Lung microvascular endothelial cell (primary cell): ENCODE results near the gene PLXNB3. TPM values are rescaled to one million over a fixed set of nuclear protein-coding genes. Genes with fewer than 3 reads are reported as not detected.
"Not testable (repeated sequence)": the region's sequence is repeated elsewhere in the genome, so short reads cannot be mapped to it uniquely, and the experiment has no call there.

Experiments used
- DNase-seq, 2 donors: peaks; one replicate each; pipeline versions ENCODE4 v3.0.0 to v3.0.0-alpha.2; 2010; ENCODE audit warnings: low read depth in 2 of 2
- total RNA-seq: library from RNA; depleted of rRNA; stranded (reverse); fragments of >200 nt; gene quantifications from 2 replicates; pipeline ENCODE4 v1.2.1, GENCODE V29; 2014

PLXNB3 gene
- total RNA-seq = 2.4 and 4.4 TPM in 2 replicates

DNA sequence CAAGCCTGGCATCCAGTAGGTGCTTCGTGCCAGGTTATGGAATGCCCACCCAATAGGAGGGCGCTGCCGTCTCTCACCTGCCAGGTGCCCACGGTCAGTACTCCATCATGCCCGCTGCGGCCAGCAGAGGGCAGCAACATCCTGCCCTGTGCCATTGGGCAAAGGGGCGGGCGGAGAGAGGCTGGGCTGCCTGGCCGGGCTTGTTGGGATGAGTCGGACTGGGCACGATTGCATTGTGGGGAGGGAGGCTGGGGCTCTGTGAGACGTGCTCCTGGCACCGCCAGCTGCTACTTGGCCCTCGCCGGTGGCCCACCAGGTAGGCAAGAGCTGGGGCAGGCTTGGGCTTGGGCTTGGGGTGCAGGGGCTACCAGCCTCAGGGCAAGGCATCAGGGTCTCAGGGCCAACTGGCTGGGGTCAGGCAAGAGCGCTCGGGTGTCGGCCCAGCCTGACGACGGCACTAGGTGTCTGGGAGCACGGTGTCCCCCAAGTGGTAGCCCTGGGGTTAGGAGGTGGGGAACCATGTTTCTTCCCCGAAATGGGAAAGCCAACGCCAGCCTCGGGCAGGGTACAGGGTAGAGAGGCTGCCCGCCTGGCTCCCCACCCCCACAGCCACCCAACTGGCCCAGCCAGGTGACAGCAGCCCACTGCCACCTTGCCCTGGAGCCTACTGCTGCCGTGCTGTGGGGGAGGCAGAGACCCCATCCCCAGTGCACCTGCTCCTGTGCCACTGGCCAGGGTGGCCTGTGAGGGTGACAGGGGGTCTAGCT is at the start of gene PLXNB3:
Gene PLXNB3, plus strand, starts transcription at position 261 of the 767 bp plus-strand sequence. CDS start 1,287 bp downstream, outside the sequence.
- DNase-seq = peak; percentile 66 to 81

DNA sequence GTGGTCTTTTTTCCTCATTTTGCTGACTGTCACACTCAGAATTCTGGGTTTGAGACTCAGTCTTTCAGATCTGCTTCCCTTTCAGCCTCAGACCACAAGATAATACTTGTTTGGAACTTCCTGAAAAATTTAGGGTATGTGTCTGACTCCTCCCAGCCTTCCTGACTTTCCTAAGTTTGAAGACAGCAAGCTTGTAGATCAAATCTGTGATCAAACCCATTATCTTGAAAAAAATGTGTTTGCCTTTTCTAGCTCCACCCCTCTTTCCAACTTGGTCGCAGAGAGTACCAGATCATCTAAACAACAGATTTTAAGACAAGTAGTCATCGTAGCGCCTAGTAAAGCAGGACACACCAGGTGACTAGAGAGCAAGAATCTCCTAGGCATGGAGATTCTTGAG is 49.8 kb upstream of the PLXNB3 start:
- no peak for DNase-seq

DNA sequence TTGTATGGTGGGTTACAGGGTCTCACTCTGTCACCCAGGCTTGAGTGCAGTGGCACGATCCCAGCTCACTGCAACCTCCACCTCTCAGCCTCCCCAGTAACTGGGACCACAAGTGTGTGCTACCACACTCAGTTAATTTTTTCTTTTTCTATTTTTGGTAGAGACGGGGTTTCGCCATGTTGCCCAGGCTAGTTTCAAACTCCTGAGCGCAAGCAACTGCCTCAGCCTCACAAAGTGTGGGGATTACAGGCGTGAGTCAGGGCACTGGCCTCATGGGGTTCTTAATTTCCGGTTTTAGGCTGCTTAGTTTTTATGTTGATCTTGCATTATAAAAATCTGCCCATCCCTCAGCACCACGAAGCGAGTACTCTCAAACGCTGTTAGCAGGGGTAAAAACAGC is 46.6 kb upstream of the PLXNB3 start:
- DNase-seq = no peak

DNA sequence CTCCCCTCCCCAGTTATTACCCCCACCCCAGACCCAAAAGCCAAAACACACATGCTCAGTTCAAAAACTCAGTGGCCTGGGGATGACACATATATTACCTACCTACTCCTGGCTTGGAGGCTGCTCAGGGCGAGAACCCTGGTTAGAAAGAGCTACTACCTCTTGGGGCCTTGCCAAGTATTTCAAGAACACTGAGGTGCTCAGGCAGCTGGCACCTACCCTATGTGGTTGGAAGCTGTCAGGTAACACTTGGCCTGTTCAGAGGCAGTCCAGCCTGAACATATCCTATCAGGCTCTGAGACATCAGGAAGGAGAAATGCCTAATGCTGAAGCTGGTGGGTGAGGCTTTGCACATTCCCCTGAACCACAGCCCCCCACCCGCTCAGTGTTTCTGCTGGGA is 44.8 kb upstream of the PLXNB3 start:
- no peak for DNase-seq

DNA sequence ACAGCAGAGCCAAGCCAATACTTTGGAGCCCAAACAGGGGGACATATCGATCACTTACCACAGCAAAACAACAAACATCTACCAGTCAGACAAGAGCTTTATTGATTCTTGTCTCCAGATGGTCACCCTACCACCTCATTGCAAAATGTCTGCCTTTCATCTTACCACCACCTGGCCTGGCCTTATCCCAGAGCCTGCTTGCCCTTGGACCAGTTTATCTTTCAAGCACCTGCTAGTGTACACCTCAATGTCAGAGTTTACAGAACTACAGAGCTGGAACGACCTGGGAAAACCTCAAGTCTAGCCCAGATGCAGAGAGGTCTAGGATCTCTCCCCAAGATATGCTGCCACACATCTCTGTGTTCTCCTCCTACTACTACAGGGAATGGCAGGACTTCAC is 44.3 kb upstream of the PLXNB3 start:
- DNase-seq = no peak

DNA sequence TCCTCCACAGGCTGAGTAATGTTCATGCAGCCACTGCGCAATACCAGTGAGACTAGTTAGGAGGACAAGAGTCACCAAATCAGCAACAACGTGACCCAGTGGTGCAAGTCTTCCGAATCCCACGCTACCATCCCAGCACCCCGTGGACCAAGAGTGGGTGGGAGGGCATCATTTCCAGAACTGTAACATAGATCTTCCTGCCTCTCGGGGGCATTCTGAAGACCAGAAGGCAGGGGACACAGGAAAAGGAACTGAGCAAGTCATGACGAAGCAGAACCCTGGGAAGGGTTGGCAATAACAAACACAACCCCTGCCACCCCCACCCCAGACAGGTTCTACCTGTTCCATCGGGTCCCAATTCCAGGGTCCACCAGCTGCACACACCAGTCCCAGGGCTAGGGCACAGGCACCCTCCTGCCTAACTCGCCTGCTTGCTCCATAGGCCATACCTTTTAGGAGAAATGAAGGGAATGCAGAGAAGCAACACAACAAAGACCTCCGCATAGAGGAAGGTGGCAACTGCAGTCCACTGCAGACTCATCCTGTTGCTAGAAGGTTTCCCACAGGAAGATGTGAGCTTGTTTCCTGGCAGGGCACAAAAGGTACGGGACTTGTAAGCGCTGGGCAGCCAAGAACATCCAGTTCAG is 41.2 kb upstream of the PLXNB3 start:
- peak; percentile 47 to 51 for DNase-seq

DNA sequence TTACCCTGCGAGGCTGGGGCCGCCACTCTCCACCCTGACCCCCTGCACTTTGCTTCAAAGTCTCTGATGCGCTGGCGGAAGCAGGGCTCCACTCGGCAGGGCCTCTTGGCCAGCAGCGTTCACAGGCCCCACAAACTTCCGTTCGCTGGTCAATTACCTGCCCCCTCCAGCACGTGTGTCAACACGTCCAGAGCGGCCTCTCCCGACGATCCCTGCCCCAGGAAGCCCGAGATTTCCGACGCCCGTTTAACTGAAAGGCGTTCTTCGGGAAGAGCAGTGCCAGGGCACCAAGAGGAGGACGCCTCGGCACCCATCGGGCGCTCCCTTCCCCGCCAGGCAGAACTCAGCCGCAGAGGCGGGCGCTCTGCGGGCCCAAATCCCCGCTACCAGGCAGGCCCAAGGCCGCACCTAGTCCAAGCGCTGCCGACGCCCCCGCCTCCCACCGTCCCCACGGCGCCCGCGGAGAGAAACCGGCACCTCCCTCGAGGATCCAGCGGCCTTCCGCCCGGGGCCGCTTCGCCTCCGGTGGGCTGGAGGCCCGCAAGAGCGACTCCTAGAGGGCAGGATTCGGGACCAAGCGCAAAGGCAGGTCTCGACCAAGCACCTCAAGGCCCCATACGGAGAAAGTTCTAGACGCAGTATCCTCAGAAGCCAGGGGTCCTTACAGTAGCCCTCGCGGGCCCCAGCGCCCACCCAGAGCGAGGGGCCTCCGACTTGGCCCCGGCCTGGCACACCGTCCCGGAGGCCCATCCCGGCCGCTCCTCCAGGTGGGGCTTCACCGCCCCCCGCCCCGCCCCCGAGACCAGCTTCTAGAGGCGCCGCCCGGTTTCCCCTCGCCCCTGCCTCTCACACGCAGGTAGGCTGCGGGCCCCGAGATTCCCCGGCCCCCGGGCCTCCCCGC is 40.4 kb upstream of the PLXNB3 start:
- peak; percentile 64 to 85 for DNase-seq

DNA sequence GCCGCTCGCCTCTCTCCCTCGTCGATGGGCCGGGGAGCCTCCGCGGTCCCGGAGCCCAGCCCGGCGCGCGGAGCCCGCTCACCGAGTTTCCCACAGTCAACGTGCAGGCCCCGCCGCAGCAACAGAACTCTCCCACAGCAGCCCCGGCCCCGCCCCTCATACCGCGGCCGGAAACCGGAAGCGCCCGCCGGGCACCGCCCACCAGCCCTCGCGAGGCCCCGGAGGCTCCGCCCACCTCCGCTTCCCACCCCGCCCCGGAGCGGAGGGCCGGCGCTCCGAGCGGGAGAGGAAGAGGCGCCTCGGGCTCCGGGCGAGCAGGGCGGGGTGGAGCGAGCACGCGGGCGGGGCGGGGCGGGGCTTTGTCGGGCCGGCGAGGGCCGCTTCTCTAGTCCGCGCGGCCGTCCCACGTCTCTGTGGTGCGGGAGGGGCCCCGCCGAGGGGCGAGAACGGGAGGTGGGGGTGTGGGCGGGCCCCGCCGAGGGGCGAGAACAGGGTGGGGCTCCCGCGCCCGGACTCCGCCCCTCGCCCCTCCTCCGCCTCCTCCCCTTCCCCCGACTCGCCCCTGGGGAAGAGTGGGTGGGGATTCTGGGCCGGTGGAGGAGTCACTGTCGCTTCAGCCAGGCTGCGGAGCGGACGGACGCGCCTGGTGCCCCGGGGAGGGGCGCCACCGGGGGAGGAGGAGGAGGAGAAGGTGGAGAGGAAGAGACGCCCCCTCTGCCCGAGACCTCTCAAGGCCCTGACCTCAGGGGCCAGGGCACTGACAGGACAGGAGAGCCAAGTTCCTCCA is 39.6 kb upstream of the PLXNB3 start, which contains the start of the genes ABCD1 and BCAP31:
Gene ABCD1, plus strand, starts transcription at position 605 of the 787 bp plus-strand sequence. CDS start 411 bp downstream, outside the sequence.
Gene BCAP31, minus strand, starts transcription at position 136 of the 787 bp plus-strand sequence. CDS start 1,143 bp downstream, outside the sequence.
- DNase-seq = peak; percentile 88 to 91

DNA sequence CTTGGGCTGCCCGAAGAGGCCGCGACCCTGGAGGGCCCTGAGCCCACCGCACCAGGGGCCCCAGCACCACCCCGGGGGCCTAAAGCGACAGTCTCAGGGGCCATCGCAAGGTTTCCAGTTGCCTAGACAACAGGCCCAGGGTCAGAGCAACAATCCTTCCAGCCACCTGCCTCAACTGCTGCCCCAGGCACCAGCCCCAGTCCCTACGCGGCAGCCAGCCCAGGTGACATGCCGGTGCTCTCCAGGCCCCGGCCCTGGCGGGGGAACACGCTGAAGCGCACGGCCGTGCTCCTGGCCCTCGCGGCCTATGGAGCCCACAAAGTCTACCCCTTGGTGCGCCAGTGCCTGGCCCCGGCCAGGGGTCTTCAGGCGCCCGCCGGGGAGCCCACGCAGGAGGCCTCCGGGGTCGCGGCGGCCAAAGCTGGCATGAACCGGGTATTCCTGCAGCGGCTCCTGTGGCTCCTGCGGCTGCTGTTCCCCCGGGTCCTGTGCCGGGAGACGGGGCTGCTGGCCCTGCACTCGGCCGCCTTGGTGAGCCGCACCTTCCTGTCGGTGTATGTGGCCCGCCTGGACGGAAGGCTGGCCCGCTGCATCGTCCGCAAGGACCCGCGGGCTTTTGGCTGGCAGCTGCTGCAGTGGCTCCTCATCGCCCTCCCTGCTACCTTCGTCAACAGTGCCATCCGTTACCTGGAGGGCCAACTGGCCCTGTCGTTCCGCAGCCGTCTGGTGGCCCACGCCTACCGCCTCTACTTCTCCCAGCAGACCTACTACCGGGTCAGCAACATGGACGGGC is 38.8 kb upstream of the PLXNB3 start:
- DNase-seq = no peak

DNA sequence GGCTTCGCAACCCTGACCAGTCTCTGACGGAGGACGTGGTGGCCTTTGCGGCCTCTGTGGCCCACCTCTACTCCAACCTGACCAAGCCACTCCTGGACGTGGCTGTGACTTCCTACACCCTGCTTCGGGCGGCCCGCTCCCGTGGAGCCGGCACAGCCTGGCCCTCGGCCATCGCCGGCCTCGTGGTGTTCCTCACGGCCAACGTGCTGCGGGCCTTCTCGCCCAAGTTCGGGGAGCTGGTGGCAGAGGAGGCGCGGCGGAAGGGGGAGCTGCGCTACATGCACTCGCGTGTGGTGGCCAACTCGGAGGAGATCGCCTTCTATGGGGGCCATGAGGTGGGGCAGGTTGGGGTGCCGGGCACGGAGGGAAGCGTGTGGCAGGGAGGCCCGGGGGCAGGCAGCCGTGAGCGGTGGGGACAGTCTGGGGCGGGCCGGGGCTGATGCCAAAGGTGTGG is 38.2 kb upstream of the PLXNB3 start:
- no peak for DNase-seq

DNA sequence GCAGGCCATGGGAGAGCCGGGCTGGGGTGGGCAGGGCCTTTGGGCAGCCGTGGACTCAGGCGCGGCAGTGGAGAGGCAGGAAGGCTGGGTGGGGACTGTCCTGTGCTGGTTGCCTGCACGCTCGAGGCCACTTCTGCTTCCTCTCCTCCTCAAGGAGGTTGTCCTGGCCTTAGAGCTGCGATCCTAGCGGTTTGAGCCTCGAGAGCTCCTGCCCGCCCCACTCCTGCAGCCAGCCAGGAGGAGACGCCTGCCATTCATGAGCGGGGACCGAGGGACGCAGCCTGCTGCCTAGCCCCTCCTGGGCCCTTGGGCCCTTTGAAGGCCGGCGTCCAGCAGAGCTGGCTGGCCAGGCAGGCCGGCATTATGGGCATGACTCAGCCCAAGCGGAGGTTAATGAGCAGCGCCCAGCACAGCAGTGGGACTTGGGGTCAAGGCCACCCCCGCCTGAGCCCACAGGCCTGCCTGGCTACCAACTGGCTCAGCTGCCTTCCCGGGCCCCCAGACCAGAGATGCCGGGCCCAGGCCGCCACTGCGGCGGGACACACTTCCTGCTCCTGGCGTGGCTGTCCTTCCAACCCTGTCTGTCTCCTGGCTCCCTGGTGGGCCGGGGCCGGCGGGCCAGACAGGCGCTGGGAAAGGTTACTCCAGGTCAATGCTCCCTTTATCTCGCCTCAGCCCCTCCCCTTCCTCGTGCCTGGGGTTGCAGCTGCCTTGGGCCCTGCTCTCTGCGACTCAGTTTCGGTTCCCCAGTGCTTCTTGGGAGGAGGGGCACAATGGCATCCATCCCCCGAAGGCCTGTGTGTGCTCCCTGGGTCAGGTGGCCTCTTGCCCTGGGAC is 37.5 kb upstream of the PLXNB3 start:
- peak; percentile 56 to 58 for DNase-seq

DNA sequence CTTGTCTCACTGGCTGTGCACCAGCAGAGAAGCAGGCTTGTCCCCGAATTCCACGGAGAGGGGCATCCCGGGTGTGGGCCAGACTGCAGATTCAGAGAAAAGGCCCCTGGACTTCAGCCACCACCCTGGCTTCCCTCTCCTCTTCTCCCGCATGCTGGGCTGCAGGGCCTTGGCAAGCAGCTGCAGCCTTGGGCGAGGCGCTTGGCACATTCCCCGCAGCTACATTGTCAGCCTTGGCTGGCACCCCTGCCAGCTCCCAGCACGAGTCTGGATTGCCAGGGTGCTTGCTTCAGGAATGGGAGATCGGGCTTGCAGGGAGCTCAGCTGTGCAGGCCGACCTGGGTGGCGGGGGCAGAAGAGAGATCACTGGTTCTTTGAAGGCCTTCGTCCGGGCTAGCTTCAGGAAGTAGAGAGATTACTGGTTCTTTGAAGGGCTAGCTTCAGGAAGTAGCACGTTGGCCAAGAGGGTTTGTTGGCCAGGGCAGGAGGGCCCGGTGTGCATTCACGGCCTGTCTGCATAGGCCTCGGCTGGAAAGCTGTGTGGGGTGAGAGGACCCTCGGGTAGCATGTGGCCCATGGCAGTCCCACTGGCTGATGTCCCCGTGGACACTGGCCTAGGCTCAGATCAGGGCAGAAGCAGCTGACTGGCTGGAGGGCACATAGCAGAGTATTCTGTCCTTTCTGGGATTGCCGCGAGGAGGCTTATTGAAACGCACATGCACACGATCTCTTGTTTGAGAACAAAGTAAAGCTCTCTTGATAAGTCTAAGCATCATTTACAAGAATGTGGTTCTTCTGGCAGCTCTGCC is 36.7 kb upstream of the PLXNB3 start:
- peak in 1 of 2 donors; percentile 30 for DNase-seq

DNA sequence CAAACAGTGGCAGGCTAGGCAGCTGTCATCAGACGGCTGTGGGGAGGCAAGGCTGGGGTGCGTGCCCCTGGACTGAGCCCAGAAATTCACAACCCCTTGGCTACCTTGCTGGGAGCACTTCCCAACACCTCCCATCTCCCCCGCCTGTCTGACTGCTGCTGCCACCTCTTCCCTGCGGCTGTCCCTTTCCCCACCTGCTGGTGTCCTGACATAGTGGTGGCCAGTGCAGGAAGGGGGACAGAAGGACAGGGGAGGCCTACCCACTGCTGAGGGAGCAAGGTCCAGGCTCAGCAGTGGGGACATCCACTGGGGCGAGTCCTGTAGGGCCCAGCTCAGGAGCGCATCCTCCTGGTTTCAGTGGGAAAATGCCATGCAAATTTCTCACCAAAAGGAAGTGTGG is 36.0 kb upstream of the PLXNB3 start:
- no peak for DNase-seq

DNA sequence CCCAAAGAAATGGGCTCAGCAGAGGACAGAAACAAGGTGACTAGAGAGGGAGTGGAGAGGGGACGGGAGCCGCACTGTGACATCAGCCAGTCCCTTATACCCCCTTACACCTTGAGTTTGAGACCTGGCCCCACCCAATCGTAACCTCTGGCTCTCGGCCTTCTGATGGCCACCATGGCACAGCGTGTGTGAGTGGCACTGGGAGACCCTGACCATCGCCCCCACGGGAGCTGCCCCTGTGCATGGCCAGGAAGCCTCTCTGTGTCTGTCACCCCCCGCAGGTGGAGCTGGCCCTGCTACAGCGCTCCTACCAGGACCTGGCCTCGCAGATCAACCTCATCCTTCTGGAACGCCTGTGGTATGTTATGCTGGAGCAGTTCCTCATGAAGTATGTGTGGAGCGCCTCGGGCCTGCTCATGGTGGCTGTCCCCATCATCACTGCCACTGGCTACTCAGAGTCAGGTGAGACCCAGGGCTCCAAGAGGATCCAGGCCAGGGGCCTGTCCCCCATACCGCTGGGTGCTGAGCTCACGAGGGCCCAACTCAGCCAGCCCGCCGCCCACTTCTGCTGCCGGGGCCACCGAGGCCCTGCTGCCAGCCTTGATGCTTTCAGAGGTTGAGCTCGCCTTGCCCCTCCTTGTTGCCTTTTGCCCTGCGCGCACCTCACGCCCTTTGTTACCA is 35.0 kb upstream of the PLXNB3 start:
- no peak for DNase-seq

DNA sequence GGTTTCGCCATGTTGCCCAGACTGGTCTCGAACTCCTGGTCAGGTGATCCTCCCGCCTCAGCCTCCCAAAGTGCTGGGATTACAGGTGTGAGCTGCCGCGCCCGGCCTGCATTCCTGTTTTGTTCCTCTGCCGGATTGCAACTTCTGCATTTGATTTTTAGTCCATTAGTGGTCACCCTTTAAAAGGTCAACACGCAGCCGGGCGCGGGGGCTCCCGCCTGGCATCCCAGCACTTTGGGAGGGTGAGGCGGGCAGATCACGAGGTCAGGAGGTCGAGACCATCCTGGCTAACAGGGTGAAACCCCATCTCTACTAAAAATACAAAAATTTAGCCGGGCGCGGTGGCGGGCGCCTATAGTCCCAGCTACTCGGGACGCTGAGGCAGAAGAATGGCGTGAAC is 33.9 kb upstream of the PLXNB3 start:
- DNase-seq = not testable (repeated sequence)

DNA sequence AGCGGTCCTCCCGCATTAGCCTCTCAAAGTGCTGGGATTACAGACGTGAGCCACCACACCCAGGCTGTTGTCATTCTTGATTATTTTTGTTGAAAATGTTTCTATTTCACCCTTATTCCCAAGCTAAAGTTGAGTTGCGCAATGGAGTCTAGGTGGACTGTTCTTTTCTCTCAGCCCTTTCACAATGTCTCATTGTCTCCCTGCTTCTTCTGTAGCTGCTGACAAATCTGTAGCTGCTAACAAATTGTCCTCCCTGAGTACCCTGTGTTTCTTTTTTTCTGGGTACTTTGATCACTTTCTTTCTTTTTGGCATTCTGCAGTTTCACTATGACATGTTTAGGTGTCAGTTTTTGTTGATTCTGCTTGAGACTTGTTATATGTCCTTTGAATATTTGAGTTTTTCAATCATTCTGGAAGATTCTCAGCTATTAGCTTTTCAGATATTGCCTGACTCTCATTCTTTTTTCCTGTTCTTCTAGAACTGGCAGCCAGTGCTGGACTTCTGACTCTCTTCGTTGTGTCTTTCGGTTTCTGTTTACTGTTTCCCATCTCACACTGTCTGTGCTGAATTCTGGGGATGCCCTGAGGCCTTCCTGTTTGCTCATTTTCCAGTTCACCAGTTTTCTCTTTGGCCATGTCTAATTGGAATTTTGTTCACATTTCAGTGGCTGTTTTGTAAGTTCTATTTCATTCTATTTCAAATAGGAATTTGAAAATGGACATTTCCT is 32.8 kb upstream of the PLXNB3 start:
- DNase-seq = no peak

DNA sequence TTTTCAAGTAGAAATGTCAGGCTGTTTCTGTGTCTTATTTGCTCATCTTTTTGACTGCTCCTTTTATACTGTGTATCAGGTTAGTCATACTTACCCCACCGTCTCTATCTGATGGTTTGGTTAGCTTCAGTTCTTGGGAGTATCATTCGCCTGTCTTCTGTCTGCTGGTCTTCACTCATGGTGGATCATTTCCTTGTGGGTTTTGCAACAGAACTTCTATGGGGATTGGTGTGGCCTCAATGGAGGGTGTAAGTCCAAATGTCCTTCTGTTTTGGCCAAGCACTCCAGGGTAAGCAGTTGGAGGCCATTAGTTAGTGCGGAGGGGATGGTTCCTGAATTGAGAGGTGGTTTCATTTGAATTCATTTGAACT is 32.2 kb upstream of the PLXNB3 start:
- DNase-seq = no peak
